SHP77 (cell line): Measurements from ENCODE around the gene UBE2K.
"Not testable (repeated sequence)": the region's sequence is repeated elsewhere in the genome, so short reads cannot be mapped to it uniquely, and the experiment has no call there.

Experiments
- DNase-seq, 2 experiments: peaks; one replicate each; lab custom pipeline; 2025; lab: John Stamatoyannopoulos, UW

Gene UBE2K

DNA sequence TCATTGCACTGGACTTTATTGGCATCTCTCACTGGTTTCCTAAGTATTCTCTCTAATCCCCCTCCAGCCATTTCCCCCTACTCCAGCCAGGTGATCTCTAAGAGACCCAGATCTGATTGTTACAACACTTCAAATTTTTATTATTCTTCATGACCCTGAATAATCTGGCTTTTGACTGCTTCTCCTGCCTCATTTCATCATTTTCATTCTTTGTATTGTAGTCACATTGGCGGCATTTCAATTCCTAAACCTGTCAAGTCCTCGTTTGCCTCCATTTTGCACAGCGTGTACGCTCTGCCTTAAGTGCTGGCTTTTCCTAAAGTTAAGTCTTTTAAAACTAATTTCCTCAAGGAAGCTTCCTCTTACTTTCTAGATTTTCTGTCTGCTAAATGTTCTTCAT lies 31.6 kb downstream of the UBE2K start:
- no peak for DNase-seq

DNA sequence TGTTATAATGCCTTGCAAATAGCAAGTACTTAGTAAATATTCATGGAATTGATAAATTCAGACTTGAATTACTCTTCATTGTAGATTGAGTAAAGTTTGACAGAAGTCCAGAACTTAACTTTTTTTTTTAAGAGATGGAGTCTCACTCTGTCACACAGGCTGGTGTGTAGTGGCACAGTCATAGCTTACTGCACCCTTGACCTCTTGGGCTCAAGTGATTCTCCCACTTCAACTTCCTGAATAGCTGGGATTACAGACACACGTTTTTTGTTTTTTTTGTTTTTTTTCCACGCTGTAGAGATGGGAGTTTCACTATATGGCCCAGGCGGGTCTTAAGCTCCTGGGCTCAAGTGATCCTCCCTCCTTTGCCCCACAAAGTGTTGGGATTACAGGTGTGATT lies 32.1 kb downstream of the UBE2K start:
- no peak for DNase-seq

DNA sequence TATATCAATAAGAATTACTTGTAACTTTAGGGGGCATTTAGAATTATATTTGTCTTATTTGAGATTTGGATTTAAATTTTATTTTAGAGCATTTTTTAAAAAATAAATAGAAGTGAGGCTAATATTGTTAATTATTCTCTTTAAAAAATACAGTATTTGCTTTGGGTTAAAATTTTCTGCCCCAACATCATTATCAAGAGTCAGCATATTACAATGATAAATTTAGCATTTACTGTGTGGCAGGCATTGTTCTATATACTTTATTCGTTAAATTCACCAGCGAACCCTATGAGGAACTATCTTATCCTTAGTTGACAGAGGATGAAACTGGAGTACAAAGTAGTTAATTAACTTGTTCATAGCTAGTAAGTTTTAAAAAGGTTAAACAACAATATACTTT lies 34.0 kb downstream of the UBE2K start:
- DNase-seq = no peak

DNA sequence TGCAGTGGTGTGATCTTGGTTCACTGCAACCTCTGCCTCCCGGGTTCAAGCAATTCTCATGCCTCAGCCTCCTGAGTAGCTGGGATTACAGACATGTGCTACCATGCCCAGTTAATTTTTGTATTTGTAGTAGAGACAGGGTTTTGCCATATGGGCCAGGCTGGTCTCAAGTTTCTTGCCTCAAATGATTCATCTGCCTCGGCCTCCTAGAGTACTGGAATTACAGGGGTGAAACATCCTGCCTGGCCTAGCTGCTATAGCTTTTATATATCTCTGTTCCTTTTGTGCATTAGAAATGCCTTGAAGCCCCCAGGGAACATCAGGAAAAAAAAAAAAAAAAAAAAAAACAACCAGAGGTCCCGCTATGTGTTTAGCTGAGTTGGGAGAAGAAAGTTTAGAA lies 34.8 kb downstream of the UBE2K start:
- DNase-seq = no peak

DNA sequence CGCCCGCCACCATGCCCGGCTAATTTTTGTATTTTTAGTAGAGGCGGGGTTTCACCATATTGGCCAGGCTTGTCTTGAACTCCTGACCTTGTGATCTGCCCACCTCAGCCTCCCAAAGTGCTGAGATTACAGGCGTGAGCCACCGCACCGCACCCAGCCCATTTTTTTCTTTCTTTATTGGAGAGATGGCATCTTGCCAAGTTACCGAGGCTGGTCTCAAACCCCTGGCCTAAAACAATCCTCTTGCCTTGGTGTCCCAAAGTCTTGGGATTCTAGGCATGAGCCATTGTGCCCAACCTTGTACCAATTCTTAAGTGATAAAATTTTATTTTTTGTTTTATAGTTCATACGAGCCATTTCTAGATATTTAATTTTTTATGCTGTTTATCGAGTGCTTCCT lies 41.7 kb downstream of the UBE2K start:
- not testable (repeated sequence) for DNase-seq

DNA sequence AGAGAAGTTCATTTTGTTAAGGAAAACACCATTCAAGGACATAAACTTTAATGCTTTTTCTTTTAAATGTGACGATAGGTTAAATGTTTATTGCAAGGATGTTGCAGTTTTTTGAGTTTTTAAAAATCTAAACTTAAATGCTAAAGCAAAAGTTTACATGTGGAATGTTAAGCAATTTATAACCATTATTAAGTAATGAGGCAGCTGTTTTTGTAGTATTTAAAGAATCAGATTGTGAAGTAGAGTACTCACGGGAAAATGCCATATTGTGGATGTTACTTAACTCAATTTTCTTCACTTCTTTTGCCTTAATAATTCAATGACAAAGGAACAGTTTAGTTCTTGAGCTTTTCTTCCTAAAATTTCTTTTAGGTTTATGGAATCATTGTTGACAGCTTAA lies 43.5 kb downstream of the UBE2K start:
- DNase-seq = no peak

DNA sequence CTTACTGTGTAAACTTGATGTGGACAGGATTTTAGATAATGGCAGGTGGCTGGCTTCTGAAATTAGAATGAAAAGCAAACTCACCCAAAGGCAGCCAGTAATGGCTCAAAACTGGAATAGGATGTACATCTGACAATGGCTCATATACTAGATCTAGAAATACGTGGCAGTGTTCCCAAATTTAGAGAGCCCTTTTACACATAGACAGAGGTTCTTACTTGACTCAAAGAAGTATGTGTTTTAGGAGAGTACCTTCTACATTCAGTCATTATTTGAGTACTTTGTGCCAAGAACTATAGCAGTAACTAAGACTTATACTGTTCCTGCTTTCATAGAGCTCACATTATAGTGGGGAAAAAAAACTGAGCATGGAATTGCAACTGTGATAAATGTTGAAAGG lies 48.0 kb downstream of the UBE2K start:
- no peak for DNase-seq

DNA sequence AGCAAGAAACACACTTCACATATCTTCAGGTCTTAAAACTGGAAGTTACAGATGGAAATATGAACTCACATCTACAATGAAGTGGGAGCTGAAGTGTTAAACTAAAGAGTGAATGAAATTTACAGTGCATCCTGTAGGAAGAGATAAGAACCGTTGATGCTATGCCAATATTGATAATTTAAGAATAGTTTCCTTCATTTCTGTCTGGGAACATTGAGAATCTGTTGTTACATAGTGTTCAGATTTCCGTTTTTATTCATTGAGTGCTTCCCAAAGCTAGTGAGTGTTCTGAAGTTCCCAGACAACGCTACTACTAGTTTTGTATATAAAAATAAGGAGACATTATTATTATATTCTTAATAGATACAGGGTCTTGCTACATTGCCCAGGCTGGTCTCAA lies 52.3 kb downstream of the UBE2K start:
- no peak for DNase-seq

DNA sequence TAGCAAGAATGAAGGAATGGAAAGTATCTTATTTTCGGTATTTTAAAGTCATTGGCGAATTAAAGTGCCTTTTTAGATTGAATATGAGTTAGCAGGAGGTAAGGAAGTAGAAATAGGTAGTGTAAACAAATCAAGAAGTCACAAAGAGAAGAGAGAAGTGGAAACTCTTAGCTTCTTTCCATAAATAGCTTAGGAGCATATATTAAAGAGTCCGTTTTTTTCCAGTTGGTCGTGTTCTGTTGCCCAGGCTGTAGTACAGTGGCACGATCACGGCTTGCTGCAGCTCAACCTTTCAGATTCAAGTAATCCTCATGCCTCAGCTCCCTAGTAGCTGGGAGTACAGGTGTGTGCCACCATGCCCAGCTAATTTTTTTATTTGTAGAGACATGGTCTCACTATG lies 56.4 kb downstream of the UBE2K start:
- DNase-seq = no peak

DNA sequence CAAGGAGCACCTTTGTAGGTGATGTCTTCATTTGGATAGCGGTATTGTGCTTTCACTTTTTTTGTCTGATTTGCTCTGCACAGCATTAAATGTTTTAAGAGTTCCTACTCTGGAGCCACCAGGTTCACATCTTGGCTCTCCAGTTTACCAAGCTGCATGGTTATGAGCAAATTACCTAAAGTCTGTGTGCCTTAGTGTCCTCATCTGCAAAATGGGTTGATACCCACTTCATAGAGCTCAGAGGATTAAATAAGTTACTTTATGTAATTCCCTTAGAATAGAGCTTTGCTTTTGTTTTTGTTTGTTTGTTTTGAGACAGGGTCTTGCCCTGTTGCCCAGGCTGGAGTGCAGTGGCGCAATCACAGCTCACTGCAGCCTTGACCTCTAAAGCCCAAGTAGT lies 58.2 kb downstream of the UBE2K start:
- no peak for DNase-seq

DNA sequence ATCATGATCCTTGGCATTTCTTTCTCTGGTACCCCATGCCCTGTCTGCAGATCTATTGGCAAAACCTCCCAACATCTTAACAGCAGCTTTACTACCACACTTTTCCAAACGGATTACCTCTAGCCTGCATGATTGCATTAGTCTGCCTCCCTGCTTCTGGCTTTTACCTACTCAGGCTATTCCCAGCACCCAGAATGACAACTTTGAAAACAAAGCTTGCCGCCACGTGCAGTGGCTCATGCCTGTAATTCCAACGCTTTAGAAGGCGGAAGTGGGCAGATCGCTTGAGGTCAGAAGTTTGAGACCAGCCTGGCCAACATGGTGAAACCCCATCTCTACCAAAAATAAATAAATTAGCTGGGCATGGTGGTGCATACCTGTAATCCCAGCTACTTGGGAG lies 60.2 kb downstream of the UBE2K start:
- DNase-seq = no peak

DNA sequence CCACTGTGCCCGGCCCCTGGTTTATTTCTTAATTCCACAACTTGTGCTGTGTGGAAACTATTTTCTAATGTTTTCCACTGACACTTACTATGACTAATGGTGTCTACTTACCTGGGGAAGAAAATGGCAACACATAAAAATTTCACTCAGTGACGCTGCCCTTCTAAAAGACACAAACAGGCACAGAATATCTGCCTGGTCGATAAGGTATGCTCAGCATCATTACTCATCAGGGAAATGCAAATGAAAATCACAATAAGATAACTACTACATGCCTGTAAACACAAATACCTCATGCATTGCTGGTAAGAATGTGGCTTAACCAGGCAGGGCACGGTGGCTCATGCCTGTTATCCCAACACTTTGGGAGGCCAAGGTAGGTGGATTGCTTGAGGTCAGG lies 61.6 kb downstream of the UBE2K start:
- no peak for DNase-seq

DNA sequence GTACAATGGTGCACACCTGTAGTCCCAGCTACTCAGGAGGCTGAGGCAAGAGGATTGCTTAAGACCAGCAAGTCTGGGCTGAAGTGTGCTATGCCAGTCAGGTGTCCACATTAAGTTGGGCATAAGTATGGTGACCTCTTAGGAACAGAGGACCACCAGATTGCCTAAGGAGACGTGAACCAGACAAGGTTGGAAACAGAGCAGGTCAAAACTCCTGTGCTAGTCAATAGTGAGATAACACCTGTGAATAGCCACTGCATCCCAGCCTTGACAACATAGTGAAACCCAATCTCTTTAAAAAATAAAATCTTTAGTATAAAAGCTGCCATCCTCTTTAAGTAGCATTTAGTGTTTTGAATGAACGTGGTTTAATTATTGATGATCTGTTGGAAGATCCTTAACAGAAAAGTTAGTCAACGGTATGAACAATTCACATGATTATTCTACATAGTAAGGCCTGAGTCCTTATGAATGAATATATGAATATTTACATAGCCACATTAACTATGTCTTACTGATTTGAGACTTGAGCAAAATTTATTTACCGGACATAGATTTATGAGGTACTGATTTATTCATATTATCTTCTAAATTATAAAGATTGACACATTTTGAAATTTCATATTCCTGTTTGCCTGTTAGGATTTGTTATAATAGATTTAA lies 63.2 kb downstream of the UBE2K start:
- no peak for DNase-seq

DNA sequence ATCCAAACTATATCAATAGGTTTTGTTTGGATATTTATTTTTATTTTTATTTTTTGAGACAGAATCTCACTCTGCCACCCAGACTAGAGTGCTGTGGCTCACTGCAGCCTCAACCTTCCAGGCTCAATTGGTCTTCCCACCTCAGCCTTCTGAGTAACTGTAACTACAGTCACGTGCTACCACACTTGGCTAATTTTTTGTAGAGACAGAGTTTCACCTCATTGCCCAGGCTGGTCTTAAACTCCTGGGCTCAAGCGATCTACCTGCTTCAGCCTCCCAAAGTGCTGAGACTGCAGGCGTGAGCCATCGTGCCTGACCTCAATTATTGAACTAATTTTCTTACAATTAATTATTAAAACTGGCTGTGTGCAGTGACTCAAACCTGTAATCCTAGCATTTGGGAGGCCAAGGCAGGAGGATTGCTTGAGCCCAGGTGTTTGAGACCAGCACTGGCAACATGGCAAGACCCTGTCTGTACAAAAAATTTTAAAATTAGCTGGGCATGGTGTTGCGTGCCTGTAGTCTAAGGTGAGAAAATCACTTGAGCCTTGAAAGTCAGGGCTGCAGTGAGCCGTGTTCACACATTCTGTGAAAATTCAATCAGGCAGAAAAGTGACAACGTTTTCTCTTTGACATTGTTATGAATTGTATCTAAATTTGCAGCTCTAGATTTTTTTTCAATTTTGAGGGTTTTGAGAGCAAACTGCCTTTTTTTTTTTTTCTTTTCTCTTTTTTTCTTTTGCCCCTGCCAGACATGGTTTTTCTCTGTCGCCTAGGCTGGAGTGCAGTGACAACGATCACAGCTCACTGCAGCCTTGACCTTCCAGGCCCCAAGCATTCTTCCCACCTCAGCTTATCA lies 66.0 kb downstream of the UBE2K start:
- DNase-seq = no peak

DNA sequence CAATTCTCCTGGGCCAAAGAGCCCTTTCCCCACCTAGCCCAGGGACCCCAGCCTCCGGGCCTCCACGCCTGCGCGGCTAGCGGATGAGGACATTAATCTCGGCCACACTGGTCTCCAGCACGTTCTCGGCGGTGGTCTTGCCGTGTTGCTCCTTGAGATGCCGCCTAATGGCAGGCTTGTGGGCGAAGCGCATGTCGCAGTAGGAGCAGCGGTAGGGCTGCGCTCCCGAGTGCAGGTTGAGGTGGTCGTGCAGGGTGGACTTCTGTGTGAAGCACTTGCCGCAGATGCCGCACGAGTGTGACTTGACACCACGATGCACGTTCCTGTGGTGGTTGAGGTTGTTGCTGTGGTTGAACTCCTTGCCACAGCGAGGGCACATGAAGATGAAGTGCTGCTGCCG lies 72.1 kb downstream of the UBE2K start:
- no peak for DNase-seq

DNA sequence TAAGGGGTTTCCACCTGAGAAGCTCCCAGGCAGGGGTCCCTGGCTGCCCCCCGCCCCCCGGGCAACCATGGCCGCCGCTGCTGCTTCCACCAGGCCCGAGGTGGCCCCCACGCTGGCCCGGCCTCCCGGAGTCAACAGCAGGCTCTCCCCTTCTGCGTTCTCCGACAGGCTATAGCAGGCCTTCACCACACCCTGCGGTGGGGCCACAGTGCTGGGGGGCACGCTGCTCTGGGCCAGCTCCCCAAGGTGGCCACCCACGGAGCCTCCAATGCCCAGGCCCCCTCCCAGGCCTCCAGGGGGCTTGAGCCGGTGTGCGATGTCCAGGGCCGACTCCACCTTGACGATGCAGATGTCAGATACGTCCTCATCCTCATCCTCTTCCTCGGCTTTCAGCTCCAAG lies 72.5 kb downstream of the UBE2K start:
- no peak for DNase-seq

DNA sequence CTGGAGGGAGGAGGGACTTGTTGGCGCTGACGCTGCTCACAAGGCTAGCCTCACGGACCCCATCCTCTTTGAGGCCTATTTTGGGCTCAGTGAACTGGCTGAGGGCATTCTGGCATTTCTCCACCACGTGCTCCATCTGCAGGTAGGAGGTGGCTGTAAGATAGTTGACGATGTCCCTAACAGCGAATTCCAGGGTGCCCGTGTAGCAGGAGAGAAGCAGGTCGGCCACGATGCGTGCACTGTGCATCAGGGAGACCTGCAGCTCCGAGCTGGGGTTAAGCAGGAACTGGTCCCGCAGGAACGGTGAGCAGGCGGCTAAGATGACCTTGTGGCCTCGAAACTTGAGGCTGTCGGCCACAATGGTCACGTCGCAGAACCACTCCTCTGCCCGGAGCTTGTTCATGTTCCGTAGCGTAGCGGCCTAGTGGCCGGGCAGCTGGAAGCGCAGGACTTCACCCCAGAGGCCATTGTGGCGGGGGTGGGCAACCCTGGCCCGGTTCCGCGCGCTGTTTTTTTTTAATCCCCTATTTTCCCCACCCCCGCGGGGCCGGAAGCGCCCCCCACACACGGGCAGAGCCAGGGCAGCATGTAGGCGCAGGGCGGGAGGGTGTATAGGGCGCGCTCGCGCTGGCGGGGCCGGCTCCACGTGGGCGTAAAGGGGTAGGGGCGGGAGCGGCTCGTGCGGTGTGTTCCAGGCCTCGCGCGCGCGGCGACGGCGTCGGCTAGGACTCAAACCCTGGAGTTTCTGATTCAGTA lies 73.2 kb downstream of the UBE2K start:
- DNase-seq = no peak

DNA sequence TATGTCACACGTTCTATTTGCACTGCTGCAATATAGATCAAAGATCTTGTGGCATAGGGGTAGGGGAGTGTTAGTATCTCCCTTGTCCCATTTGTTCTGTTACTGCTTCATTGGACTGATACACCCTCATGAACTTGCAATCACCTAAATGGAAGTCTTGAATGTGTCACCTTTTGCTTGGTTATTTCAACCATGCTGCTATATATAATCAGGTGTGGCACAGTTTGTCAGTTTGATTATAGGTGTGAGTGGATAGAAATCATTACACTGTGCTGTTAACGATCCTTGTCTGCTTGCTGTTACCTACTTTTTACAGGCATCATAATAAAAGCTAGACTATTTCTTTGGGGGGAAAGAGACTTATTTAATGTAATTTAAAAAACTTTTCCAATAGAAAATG lies 84.1 kb downstream of the UBE2K start:
- DNase-seq = not testable (repeated sequence)

DNA sequence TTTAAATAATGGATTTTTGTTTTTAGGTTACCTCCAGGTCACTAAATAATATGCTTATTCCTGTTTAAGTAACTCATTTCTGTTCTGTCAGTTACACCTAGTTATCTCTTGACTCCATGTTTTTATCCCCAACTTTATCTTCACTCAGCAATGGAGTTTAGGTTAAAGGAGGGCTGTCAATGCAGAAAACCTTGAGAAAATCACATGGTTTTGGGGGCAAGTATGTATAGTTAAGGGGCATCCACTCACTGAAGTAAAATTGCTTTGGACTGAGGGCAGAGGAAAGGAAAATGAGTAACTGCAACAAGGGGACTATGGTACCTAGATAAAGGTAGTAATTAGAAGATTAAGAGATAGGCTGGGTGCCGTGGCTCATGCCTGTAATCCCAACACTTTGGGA lies 87.1 kb downstream of the UBE2K start:
- no peak for DNase-seq

DNA sequence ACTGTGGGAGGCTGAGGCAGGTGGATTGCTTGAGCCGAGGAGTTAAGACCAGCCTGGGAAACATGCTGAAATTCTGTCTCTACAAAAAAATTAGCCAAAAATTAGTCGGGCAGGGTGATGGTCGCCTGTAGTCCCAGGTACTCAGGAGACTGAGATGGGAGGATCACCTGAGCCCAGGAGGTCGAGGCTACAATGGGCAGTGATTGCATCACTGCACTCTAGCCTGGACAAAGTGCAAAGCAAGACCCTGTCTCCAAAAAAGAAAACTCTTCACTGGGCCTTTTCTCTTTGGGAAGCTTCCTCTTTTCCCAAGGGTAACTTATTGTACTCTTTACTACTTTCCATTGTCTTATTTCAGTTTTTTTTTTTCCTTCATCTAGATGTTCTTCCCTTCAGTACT lies 88.9 kb downstream of the UBE2K start:
- no peak for DNase-seq

DNA sequence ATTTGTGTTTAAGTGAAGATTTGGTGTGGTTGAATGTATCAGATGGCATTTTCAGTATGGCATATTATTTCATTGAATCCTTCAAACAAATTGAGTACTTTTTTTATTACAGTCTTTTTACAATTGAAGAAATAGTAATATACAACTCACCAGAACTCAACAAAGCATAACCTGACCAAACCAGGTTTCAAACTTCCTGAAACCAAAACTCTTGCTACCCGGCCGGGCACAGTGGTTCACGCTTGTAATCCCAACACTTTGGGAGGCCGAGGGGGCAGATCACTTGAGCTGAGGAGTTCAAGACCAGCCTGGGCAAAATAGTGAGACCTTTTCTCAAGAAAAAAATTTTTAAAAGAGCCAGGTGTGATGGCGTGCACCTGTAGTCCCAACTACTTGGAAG lies 94.2 kb downstream of the UBE2K start:
- DNase-seq = no peak

DNA sequence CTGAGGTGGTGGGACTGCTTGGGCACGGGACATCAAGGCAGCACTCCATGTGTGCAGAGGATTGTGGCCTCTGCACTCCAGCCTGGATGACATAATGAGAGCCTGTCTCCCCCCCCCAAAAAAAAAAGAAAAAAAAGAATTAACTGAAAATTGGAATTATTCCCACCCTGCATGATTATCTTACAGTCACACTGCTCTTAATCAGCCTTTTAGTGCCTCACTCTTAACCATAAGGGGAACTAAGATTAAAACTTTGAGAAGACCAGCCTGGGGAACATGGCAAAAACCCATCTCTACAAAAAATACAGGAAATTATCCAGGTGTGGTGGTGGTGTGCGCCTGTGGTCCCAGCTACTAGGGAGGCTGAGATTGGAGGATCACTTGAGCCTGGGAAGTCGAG lies 94.6 kb downstream of the UBE2K start:
- DNase-seq = no peak

DNA sequence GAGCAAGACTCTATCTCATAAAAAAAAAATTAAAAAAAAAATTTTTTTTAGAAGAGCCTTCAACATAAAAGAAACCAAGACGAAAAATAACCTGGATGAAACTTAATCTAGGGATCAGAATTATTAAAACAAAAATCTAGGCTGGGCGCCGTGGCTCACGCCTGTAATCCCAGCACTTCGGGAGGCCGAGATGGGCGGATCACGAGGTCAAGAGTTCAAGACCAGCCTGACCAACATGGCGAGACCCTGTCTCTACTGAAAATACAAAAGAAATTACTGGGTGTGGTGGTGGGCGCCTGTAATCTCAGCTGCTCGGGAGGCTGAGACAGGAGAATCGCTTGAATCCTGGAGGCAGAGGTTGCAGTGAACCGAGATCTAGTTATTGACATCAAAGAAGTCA lies 95.0 kb downstream of the UBE2K start:
- not testable (repeated sequence) for DNase-seq
